ENCODE data around the gene UBL3.

The UBL3 gene

GRCh38 chr13:29758531-29759114 lies 91.8 kb downstream of the UBL3 start:
- no peak for DNase-seq (ENCODE audit: low spot score)

GRCh38 chr13:29756506-29756905 lies 93.9 kb downstream of the UBL3 start:
- no peak for DNase-seq (ENCODE audit: low spot score)

GRCh38 chr13:29754473-29754806 lies 96.0 kb downstream of the UBL3 start:
- peak; percentile 52 for DNase-seq (ENCODE audit: low spot score)

- no peak for DNase-seq (ENCODE audit: low spot score)
These were observed 96.6 kb downstream of the UBL3 start for GRCh38 chr13:29753618-29754472.

- DNase-seq (ENCODE audit: low spot score), result no peak
These were observed 98.2 kb downstream of the UBL3 start for GRCh38 chr13:29752175-29752574.

- no peak for DNase-seq (ENCODE audit: low spot score)
These were observed 100.3 kb downstream of the UBL3 start for GRCh38 chr13:29750183-29750530.

- no peak for DNase-seq (ENCODE audit: low spot score)
These were observed 100.8 kb downstream of the UBL3 start for GRCh38 chr13:29749401-29750182.

GRCh38 chr13:29748097-29748496 lies 102.3 kb downstream of the UBL3 start:
- DNase-seq (ENCODE audit: low spot score), result no peak

- no peak for DNase-seq (ENCODE audit: low spot score)
These were observed 104.2 kb downstream of the UBL3 start for GRCh38 chr13:29746148-29746677.

- no peak for DNase-seq (ENCODE audit: low spot score)
These were observed 104.7 kb downstream of the UBL3 start for GRCh38 chr13:29745704-29746103.

- no peak for DNase-seq (ENCODE audit: low spot score)
These were observed 107.1 kb downstream of the UBL3 start for GRCh38 chr13:29743201-29743786.

- DNase-seq (ENCODE audit: low spot score), result no peak
These were observed 109.5 kb downstream of the UBL3 start for GRCh38 chr13:29740961-29741360.

- DNase-seq (ENCODE audit: low spot score), result no peak
These were observed 113.4 kb downstream of the UBL3 start for GRCh38 chr13:29737061-29737460.

- DNase-seq (ENCODE audit: low spot score), result no peak
These were observed 117.2 kb downstream of the UBL3 start for GRCh38 chr13:29733147-29733611.

GRCh38 chr13:29730253-29730652 lies 120.2 kb downstream of the UBL3 start:
- DNase-seq (ENCODE audit: low spot score), result no peak

GRCh38 chr13:29722415-29722814 lies 128.0 kb downstream of the UBL3 start:
- no peak for DNase-seq (ENCODE audit: low spot score)

GRCh38 chr13:29721766-29722165 lies 128.7 kb downstream of the UBL3 start:
- DNase-seq (ENCODE audit: low spot score), result no peak

GRCh38 chr13:29718694-29719093 lies 131.7 kb downstream of the UBL3 start:
- DNase-seq (ENCODE audit: low spot score), result no peak

GRCh38 chr13:29716493-29716892 lies 133.9 kb downstream of the UBL3 start:
- no peak for DNase-seq (ENCODE audit: low spot score)
